GM13976 (cell line): Measurements from ENCODE around the gene CARD14.
A peak's percentile ranks its signal among the peaks of the same experiment; 100 is the strongest.
"Not testable (repeated sequence)": the region's sequence is repeated elsewhere in the genome, so short reads cannot be mapped to it uniquely, and the experiment has no call there.

Experiments
- DNase-seq: peaks from one replicate; pipeline ENCODE4 v3.0.0; 2012; ENCODE audit warnings: low spot score
- in situ Hi-C: fragments of 300-500 bp; cut with MboI; formaldehyde crosslinking; loops from one replicate; pipeline ENCODE4 v1.12.0; 2022; ENCODE audit warnings: low sequenced_read_pairs, mixed read lengths, inconsistent platforms; ENCODE audit not compliant: unreplicated experiment
- TF ChIP-seq, protein P1 (sequence below): IDR thresholded peaks from 2 replicates; pipeline ENCODE4 v1.5.1; 2012; ENCODE audit warnings: borderline replicate concordance, mild to moderate bottlenecking; ENCODE audit not compliant: insufficient read depth; ENCODE audit errors: extremely low read depth, missing control alignments, control extremely low read depth

CARD14 gene

GRCh38 chr17:80253631-80254395 lies 84.0 kb downstream of the CARD14 start:
- in situ Hi-C loops: no loop called here
- TF ChIP-seq, protein P1, sequence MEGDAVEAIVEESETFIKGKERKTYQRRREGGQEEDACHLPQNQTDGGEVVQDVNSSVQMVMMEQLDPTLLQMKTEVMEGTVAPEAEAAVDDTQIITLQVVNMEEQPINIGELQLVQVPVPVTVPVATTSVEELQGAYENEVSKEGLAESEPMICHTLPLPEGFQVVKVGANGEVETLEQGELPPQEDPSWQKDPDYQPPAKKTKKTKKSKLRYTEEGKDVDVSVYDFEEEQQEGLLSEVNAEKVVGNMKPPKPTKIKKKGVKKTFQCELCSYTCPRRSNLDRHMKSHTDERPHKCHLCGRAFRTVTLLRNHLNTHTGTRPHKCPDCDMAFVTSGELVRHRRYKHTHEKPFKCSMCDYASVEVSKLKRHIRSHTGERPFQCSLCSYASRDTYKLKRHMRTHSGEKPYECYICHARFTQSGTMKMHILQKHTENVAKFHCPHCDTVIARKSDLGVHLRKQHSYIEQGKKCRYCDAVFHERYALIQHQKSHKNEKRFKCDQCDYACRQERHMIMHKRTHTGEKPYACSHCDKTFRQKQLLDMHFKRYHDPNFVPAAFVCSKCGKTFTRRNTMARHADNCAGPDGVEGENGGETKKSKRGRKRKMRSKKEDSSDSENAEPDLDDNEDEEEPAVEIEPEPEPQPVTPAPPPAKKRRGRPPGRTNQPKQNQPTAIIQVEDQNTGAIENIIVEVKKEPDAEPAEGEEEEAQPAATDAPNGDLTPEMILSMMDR: no peak
- DNase-seq: no peak

DNA sequence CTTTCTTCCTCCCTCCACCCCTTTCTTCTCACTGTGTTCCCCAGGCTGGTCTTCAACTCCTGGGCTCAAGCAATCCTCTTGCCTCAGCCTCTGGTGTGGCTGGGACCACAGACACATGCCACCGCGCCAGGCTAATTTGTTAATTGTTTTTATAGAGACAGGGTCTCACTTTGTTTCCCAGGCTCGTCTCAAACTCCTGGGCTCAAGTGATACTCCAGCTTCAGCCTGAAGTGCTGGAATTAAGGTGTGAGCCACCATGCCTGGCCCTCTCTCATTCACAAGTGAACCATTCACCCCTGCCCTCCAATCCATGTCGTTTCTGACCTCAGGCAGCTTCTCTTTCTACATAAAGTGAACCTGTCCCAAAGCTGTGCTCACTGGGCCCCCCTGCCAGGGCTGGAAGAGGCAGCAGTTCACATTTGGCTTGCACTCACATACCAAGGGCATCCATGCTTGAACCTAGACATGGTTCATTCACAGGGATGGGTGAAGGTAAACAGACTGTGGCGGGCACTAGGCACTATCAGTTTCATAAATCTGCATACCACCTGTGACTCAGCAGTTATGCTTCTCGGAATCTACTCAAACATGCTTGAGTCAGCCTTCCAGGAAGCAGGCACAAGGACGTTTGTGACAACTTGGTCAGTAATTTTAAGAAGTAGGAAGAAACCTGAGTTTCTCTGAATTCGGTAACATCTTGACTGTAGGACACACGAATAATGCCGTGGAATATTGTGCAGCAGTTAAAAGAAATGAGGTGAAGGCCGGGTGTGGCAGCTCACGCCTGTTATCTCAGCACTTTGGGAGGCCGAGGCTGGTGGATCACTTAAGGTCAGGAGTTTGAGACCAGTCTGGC lies 84.8 kb downstream of the CARD14 start:
- TF ChIP-seq, protein P1: no peak
- peak; percentile 61 for DNase-seq
- in situ Hi-C loops: no loop called here

DNA sequence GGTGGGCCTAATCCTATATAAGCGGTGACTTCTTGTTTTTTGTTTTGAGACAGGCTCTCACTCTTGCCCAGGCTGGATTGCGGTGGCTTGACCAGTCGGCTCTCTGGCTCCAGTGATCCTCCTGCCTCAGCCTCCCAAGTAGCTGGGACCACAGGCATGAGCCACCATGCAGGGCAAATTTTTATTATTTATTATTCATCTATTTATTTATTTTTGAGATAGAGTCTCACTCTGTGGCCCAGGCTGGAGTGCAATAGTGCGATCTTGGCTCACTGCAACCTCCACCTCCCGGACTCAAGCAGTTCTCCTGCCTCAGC lies 86.2 kb downstream of the CARD14 start:
- no peak for DNase-seq
- TF ChIP-seq, protein P1: no peak
- in situ Hi-C loops: no loop called here

GRCh38 chr17:80257716-80258213 lies 87.9 kb downstream of the CARD14 start:
- DNase-seq: no peak
- TF ChIP-seq, protein P1: no peak
- in situ Hi-C loops: no loop called here

DNA sequence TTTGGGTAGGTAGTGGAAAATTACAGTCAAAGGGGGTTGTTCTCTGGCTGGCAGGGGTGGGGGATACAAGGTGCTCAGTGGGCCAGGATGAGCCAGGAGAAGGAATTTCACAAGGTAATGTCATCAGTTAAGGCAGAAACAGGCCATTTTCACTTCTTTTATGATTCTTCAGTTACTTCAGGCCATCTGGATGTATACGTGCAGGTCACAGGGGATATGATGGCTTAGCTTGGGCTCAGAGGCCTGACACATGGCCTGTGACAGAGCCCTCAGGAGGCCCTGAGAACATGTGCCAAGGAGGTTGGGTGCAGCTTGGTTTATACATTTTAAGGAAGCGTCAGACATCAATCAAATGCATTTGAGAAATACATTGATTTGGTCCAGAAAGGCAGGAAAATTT lies 88.5 kb downstream of the CARD14 start:
- in situ Hi-C loops, DNase-seq: not testable (repeated sequence)
